Measurements from ENCODE around the gene CC2D2A.
A peak's percentile ranks its signal among the peaks of the same experiment; 100 is the strongest.

The CC2D2A gene

GRCh38 chr4:15469402-15470127, at the start of gene CC2D2A:
Gene CC2D2A, plus strand, starts transcription at chr4:15469882. Its CDS starts 6,051 bp downstream, at chr4:15475933.
- no peak for DNase-seq

- no peak for DNase-seq
These were observed 49.0 kb upstream of the CC2D2A start for GRCh38 chr4:15420642-15421041.

GRCh38 chr4:15423285-15423711, 46.4 kb upstream of the CC2D2A start:
- DNase-seq, result no peak

GRCh38 chr4:15425520-15425919, 44.2 kb upstream of the CC2D2A start:
- DNase-seq, result no peak

GRCh38 chr4:15427161-15427560, 42.5 kb upstream of the CC2D2A start:
- DNase-seq, result no peak

- DNase-seq, result no peak
These were observed 42.0 kb upstream of the CC2D2A start, which contains the start of gene C1QTNF7 for GRCh38 chr4:15427701-15428100. Gene C1QTNF7, plus strand, starts transcription at chr4:15428033. Its CDS starts 7,711 bp downstream, at chr4:15435744.

GRCh38 chr4:15428611-15429010, 41.1 kb upstream of the CC2D2A start:
- DNase-seq, result no peak

GRCh38 chr4:15434091-15434490, 35.6 kb upstream of the CC2D2A start:
- no peak for DNase-seq

- DNase-seq, result no peak
These were observed 35.0 kb upstream of the CC2D2A start for GRCh38 chr4:15434676-15435075.

- DNase-seq, result no peak
These were observed 33.2 kb upstream of the CC2D2A start for GRCh38 chr4:15436513-15436912.

- DNase-seq, result no peak
These were observed 30.6 kb upstream of the CC2D2A start for GRCh38 chr4:15438939-15439524.

GRCh38 chr4:15443371-15444160, 26.1 kb upstream of the CC2D2A start:
- DNase-seq, result no peak

GRCh38 chr4:15444276-15444675, 25.4 kb upstream of the CC2D2A start:
- no peak for DNase-seq

GRCh38 chr4:15444879-15445547, 24.7 kb upstream of the CC2D2A start:
- no peak for DNase-seq

GRCh38 chr4:15451181-15451865, 18.4 kb upstream of the CC2D2A start:
- DNase-seq, result no peak

- no peak for DNase-seq
These were observed 17.6 kb upstream of the CC2D2A start for GRCh38 chr4:15451866-15452765.

GRCh38 chr4:15455290-15455689, 14.4 kb upstream of the CC2D2A start:
- no peak for DNase-seq

- DNase-seq, result peak; percentile 43
These were observed 12.1 kb upstream of the CC2D2A start for GRCh38 chr4:15457406-15458201.

- no peak for DNase-seq
These were observed 11.1 kb upstream of the CC2D2A start for GRCh38 chr4:15458616-15459015.

GRCh38 chr4:15459706-15460105, 10.0 kb upstream of the CC2D2A start:
- no peak for DNase-seq

GRCh38 chr4:15466596-15466995, 3.1 kb upstream of the CC2D2A start:
- DNase-seq, result no peak
